Mesenchymal stem cell (in vitro differentiated cells and primary cell): ENCODE measurements around the gene PLPP4.

Experiments used
- DNase-seq: peaks from one replicate; pipeline ENCODE4 v3.0.0-alpha.2; 2013
- H2AFZ ChIP-seq: one replicate; pipeline ENCODE4 v1.6.1; 2013; ENCODE audit warnings: low read depth, mild to moderate bottlenecking, control low read depth, inconsistent platforms, low read length, moderate library complexity
- H2AK5ac ChIP-seq: 2 replicates; pipeline ENCODE4 v1.6.1; 2013; ENCODE audit warnings: low read length, moderate library complexity, mild to moderate bottlenecking, inconsistent platforms; ENCODE audit not compliant: severe bottlenecking
- H2BK120ac ChIP-seq: one replicate; pipeline ENCODE4 v1.6.1; 2013; ENCODE audit warnings: low read depth, mild to moderate bottlenecking, inconsistent platforms, low read length, moderate library complexity
- H2BK12ac ChIP-seq, 2 experiments: one replicate each; pipeline ENCODE4 v1.6.1; 2013; ENCODE audit warnings: inconsistent platforms in 2 of 2, low read length in 2 of 2, mild to moderate bottlenecking in 2 of 2, moderate library complexity in 2 of 2, control low read depth in 1 of 2
- H2BK15ac ChIP-seq: one replicate; pipeline ENCODE4 v1.6.1; 2013; ENCODE audit warnings: mild to moderate bottlenecking, low read depth, inconsistent platforms; ENCODE audit not compliant: poor library complexity, severe bottlenecking
- H2BK5ac ChIP-seq: 2 replicates; pipeline ENCODE4 v1.6.1; 2013; ENCODE audit warnings: low read depth, mild to moderate bottlenecking, low read length, control low read depth, inconsistent platforms; ENCODE audit not compliant: poor library complexity, severe bottlenecking
- H3K14ac ChIP-seq, 2 experiments: one replicate each; pipeline ENCODE4 v1.6.1; 2013; ENCODE audit warnings: inconsistent platforms in 2 of 2, low read length in 2 of 2, control low read depth in 1 of 2, mild to moderate bottlenecking in 1 of 2, moderate library complexity in 1 of 2
- H3K18ac ChIP-seq, 2 experiments: one replicate each; pipeline ENCODE4 v1.6.1; 2013; ENCODE audit warnings: inconsistent platforms in 2 of 2, low read length in 2 of 2, control low read depth in 1 of 2, low read depth in 1 of 2, mild to moderate bottlenecking in 1 of 2
- H3K23ac ChIP-seq, 2 experiments: one replicate each; pipeline ENCODE4 v1.6.1; 2013; ENCODE audit warnings: inconsistent platforms in 2 of 2, low read length in 2 of 2, mild to moderate bottlenecking in 2 of 2, moderate library complexity in 2 of 2, control low read depth in 1 of 2
- H3K27ac ChIP-seq: 2 replicates; pipeline ENCODE4 v1.5.1; 2013; ENCODE audit warnings: mild to moderate bottlenecking, moderate library complexity, low read length, control low read depth, inconsistent platforms; ENCODE audit not compliant: poor library complexity, severe bottlenecking
- H3K27me3 ChIP-seq, 2 experiments: 2 replicates each; pipeline versions ENCODE4 v1.6.1 to v1.7.0; 2013; ENCODE audit warnings: low read length in 2 of 2, mild to moderate bottlenecking in 2 of 2, moderate library complexity in 2 of 2, control low read depth in 1 of 2, inconsistent platforms in 1 of 2; ENCODE audit not compliant: control insufficient read depth in 1 of 2, insufficient read depth in 1 of 2
- H3K36me3 ChIP-seq, 2 experiments: 2 replicates each; pipeline versions ENCODE4 v1.6.1 to v1.7.0; 2013; ENCODE audit warnings: low read length in 2 of 2, control low read depth in 1 of 2, inconsistent platforms in 1 of 2, low read depth in 1 of 2, mild to moderate bottlenecking in 1 of 2; ENCODE audit not compliant: insufficient read depth in 2 of 2, control insufficient read depth in 1 of 2
- H3K4ac ChIP-seq, 2 experiments: one replicate each; pipeline ENCODE4 v1.6.1; 2013; ENCODE audit warnings: inconsistent platforms in 2 of 2, low read length in 2 of 2, mild to moderate bottlenecking in 2 of 2, moderate library complexity in 2 of 2, control low read depth in 1 of 2, low read depth in 1 of 2
- H3K4me1 ChIP-seq: 2 replicates; pipeline ENCODE4 v1.6.1; 2013; ENCODE audit warnings: low read depth, low read length, control low read depth; ENCODE audit not compliant: control insufficient read depth, insufficient read depth
- H3K4me2 ChIP-seq: 2 replicates; pipeline ENCODE4 v1.6.1; 2013; ENCODE audit warnings: low read length, mild to moderate bottlenecking, inconsistent platforms; ENCODE audit not compliant: poor library complexity, severe bottlenecking
- H3K4me3 ChIP-seq, 2 experiments: 2 replicates each; pipeline versions ENCODE4 v1.5.1 to v1.7.0; 2013; ENCODE audit warnings: low read length in 2 of 2, mild to moderate bottlenecking in 2 of 2, control low read depth in 1 of 2, low read depth in 1 of 2; ENCODE audit not compliant: insufficient read depth in 1 of 2
- H3K79me1 ChIP-seq: replicated peaks from 2 replicates; pipeline ENCODE4 v1.6.1; 2013; ENCODE audit warnings: mild to moderate bottlenecking, control low read depth, low read length, inconsistent platforms; ENCODE audit not compliant: poor library complexity, severe bottlenecking
- H3K9ac ChIP-seq: 2 replicates; pipeline ENCODE4 v1.7.0; 2013; ENCODE audit warnings: mild to moderate bottlenecking, low read length, moderate library complexity
- H3K9me3 ChIP-seq: 2 replicates; pipeline ENCODE4 v1.7.0; 2013; ENCODE audit warnings: mild to moderate bottlenecking, low read length; ENCODE audit not compliant: control insufficient read depth
- H4K8ac ChIP-seq: one replicate; pipeline ENCODE4 v1.6.1; 2013; ENCODE audit warnings: inconsistent platforms, mild to moderate bottlenecking, low read length, moderate library complexity
- H4K91ac ChIP-seq: one replicate; pipeline ENCODE4 v1.6.1; 2013; ENCODE audit warnings: mild to moderate bottlenecking, low read length, inconsistent platforms
- WGBS: methylation state at CpG from one replicate; pipeline ENCODE4 v1.1.7; 2013; ENCODE audit warnings: mixed read lengths; 5-methylcytosine and 5-hydroxymethylcytosine counted together

The PLPP4 gene

GRCh38 chr10:120540486-120540885 is 83.5 kb downstream of the PLPP4 start:
- DNase-seq: no peak
- Histone ChIP-seq H2BK5ac (no peak overlapping the region), H4K8ac (no peak overlapping the region), H2BK12ac (no peak overlapping the region), H3K9me3 (no peaks in the 10 kb centered on the region), H3K4ac (no peak overlapping the region), H3K9ac (no peak overlapping the region), H3K14ac (no peak overlapping the region), H3K23ac (no peak overlapping the region), H2BK120ac (no peak overlapping the region), H3K4me3 (no peak overlapping the region), H2BK15ac (no peak overlapping the region), H2AFZ (no peak overlapping the region), H3K4me2 (no peak overlapping the region), H3K36me3 (no peaks in the 10 kb centered on the region), H3K27me3 (no peaks in the 10 kb centered on the region), H3K79me1 (no peaks in the 10 kb centered on the region), H4K91ac (no peak overlapping the region), H3K4me1 (no peaks in the 10 kb centered on the region), H2AK5ac (no peak overlapping the region), H3K18ac (no peak overlapping the region), H3K27ac (no peak overlapping the region)
- WGBS: 93% methylated on average over 3 of the region's 3 CpGs

DNA sequence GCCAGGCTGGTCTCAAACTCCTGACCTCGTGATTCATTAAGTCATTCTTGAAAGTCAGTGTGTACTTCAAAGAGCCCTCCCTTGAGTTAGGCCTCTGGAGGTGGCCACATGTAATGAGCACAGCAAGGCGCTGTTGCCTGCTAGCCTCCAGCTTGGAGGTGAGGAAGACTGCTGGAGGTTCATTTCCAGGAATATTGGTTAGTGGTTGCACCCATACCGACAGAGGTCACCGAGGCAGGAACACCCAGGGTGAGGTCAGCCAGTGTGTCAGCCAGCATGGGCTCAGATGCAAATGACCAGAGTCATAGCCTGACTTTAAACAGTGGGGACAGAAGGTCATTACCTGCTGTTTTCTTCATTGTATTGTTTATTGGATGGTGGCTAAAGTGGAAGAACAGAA is 85.0 kb downstream of the PLPP4 start:
- Histone ChIP-seq H3K14ac (no peak overlapping the region), H2BK15ac (no peak overlapping the region), H3K9me3 (no peaks in the 10 kb centered on the region), H4K91ac (no peak overlapping the region), H3K27me3 (no peaks in the 10 kb centered on the region), H3K23ac (no peak overlapping the region), H3K4me2 (no peak overlapping the region), H3K18ac (no peak overlapping the region), H3K27ac (no peak overlapping the region), H3K4me1 (no peaks in the 10 kb centered on the region), H3K9ac (no peak overlapping the region), H4K8ac (no peak overlapping the region), H2AFZ (no peak overlapping the region), H3K79me1 (no peaks in the 10 kb centered on the region), H3K4ac (no peak overlapping the region), H3K36me3 (no peaks in the 10 kb centered on the region), H3K4me3 (no peak overlapping the region), H2BK5ac (no peak overlapping the region), H2BK120ac (no peak overlapping the region), H2AK5ac (no peak overlapping the region), H2BK12ac (no peak overlapping the region)
- 84% methylated on average over 4 of the region's 4 CpGs for WGBS
- DNase-seq: no peak

- Histone ChIP-seq H3K4me2 (no peak overlapping the region), H2AK5ac (no peak overlapping the region), H3K4me3 (no peak overlapping the region), H3K4ac (no peak overlapping the region), H4K91ac (no peak overlapping the region), H2AFZ (no peak overlapping the region), H3K36me3 (no peaks in the 10 kb centered on the region), H3K14ac (no peak overlapping the region), H4K8ac (no peak overlapping the region), H3K18ac (no peak overlapping the region), H3K9ac (no peak overlapping the region), H2BK120ac (no peak overlapping the region), H2BK5ac (no peak overlapping the region), H2BK15ac (no peak overlapping the region), H3K23ac (no peak overlapping the region), H3K4me1 (no peaks in the 10 kb centered on the region), H3K27me3 (no peaks in the 10 kb centered on the region), H2BK12ac (no peak overlapping the region), H3K27ac (no peak overlapping the region), H3K9me3 (no peaks in the 10 kb centered on the region), H3K79me1 (no peaks in the 10 kb centered on the region)
- 77% methylated on average over 7 of the region's 7 CpGs for WGBS
- DNase-seq: no peak
Observed at GRCh38 chr10:120542591-120542990, 85.6 kb downstream of the PLPP4 start.

DNA sequence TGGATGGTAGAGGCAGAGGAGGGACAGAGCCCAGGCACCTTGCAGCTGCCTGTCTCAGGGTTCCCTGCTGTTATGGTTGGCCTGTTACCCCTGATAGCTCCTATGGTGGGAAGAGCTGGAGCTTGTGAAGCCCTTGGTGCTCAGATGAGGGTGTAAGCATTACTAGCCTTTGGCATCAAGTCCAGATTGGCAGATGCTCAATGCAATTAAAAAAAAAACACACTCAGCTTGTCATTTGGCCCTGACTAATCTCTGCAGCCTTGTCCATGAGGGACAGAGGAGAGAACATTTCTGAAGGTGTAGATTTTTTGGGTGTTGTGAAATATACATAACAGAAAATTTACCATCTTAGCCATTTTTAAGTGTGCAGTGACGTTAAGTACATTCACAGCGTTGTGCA is 86.3 kb downstream of the PLPP4 start:
- Histone ChIP-seq H2AFZ (no peak overlapping the region), H2BK15ac (no peak overlapping the region), H2AK5ac (no peak overlapping the region), H3K27ac (no peak overlapping the region), H3K18ac (no peak overlapping the region), H3K9ac (no peak overlapping the region), H2BK5ac (no peak overlapping the region), H3K27me3 (no peaks in the 10 kb centered on the region), H3K4me3 (no peak overlapping the region), H3K36me3 (no peaks in the 10 kb centered on the region), H2BK12ac (no peak overlapping the region), H2BK120ac (no peak overlapping the region), H3K4ac (no peak overlapping the region), H3K9me3 (peaks cover 2% of the 10 kb centered on the region), H3K4me2 (no peak overlapping the region), H3K14ac (no peak overlapping the region), H4K91ac (no peak overlapping the region), H3K23ac (no peak overlapping the region), H3K79me1 (no peaks in the 10 kb centered on the region), H3K4me1 (no peaks in the 10 kb centered on the region), H4K8ac (no peak overlapping the region)
- 90% methylated on average over 2 of the region's 2 CpGs for WGBS
- DNase-seq: no peak
